Stomach (tissue), 4 donors: ENCODE data around the gene ZNF512.

Source experiments
- CTCF ChIP-seq, 7 experiments: fragments of 450-650 bp in 4 of 7; fragments of 200-600 bp in 3 of 7; sonication (generic) in 3 of 7; IDR thresholded peaks; one replicate each; pipeline ENCODE4 v1.5.1; 2016 to 2019; ENCODE audit warnings: antibody characterized with exemption in 7 of 7, control low read depth in 2 of 7, mild to moderate bottlenecking in 1 of 7
- POLR2A ChIP-seq, 4 donors: fragments of 450-650 bp; IDR thresholded peaks; one replicate each; pipeline ENCODE4 v1.6.1; 2016; ENCODE audit warnings: antibody characterized with exemption in 4 of 4, control low read depth in 2 of 4, mild to moderate bottlenecking in 1 of 4, moderate library complexity in 1 of 4

- TF ChIP-seq CTCF (IDR thresholded peaks at IDR 0.05) (no peak), POLR2A (IDR thresholded peaks at IDR 0.05) (no peak)
These were observed 40.1 kb downstream of the ZNF512 start for GRCh38 chr2:27622921-27623384.
